ENCODE measurements around the gene F8A2. TPM values are rescaled to one million over a fixed set of nuclear protein-coding genes. Genes with fewer than 3 reads are reported as not detected.
"Not testable (repeated sequence)": the region's sequence is repeated elsewhere in the genome, so short reads cannot be mapped to it uniquely, and the experiment has no call there.

The F8A2 gene
- polyA plus RNA-seq, 1 of the 3 experiments (the other 2 are of a cell fraction): not detected

DNA sequence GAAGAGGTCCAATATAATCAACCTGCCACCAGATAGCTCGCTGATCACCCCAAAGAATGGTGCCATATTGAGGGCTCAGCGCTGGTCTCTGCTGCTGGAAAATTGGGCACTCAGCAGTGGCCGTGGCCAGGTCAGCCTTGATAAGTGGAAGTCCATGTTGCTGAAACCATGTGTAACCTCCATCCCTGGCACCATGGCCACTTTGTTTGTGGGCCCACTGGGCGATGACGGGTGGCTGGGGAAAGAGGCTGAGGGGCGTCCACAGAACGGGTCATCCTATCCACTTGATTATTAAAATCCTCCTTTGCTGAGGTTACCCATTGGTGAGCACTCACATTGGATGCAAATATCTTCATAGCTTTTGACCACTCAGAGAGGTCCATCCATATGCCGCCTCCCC, 7.7 kb downstream of the F8A2 start:
- no peaks in the 10 kb centered on the region for H3K4me1 ChIP-seq (ENCODE audit: control insufficient read depth in 1 of 2, insufficient read depth in 2 of 2, low read depth in 1 of 2, low read length in 1 of 2)
- CTCF ChIA-PET: no interaction called here
- H3K4me2 ChIP-seq: no peak overlapping the region
- no peak overlapping the region for H3K27ac ChIP-seq (ENCODE audit: low read depth in 2 of 2, low read length in 1 of 2)
- no peaks in the 10 kb centered on the region; the same call in 1 of the 2 replicates for H3K79me2 ChIP-seq (ENCODE audit: insufficient read depth)
- H3K36me3 ChIP-seq (replicated peaks in 1 of 2; ENCODE audit: control insufficient read depth in 1 of 2, insufficient read depth in 2 of 2, low read length in 1 of 2): no peaks in the 10 kb centered on the region
- TF ChIP-seq REST (IDR thresholded peaks at IDR 0.05; ENCODE audit: low read depth, low read length) (no peak), CHD2 (IDR thresholded peaks at IDR 0.05; ENCODE audit: low read length, partially characterized antibody) (no peak), MAX (IDR thresholded peaks at IDR 0.05; ENCODE audit: low read depth) (no peak)
- H3K9me2 ChIP-seq: no peaks in the 10 kb centered on the region
- H3K27me3 ChIP-seq (ENCODE audit: insufficient read depth): no peaks in the 10 kb centered on the region
- POLR2A ChIA-PET: no interaction called here
- H2AFZ ChIP-seq (ENCODE audit: low read depth): no peak overlapping the region
- no peaks in the 10 kb centered on the region for H3K9me3 ChIP-seq
- H3K4me3 ChIP-seq (ENCODE audit: low read depth in 2 of 2, low read length in 1 of 2): no peak overlapping the region
- 60% methylated on average over 7 of the region's 8 CpGs for WGBS (ENCODE audit: low lambda C conversion rate)
- no peaks in the 10 kb centered on the region for H4K20me1 ChIP-seq (ENCODE audit: insufficient read depth)
- H3K9ac ChIP-seq: no peak overlapping the region
- no peaks in the 10 kb centered on the region for H3F3A ChIP-seq (replicated peaks; ENCODE audit: insufficient read depth)
- no peak for DNase-seq

DNA sequence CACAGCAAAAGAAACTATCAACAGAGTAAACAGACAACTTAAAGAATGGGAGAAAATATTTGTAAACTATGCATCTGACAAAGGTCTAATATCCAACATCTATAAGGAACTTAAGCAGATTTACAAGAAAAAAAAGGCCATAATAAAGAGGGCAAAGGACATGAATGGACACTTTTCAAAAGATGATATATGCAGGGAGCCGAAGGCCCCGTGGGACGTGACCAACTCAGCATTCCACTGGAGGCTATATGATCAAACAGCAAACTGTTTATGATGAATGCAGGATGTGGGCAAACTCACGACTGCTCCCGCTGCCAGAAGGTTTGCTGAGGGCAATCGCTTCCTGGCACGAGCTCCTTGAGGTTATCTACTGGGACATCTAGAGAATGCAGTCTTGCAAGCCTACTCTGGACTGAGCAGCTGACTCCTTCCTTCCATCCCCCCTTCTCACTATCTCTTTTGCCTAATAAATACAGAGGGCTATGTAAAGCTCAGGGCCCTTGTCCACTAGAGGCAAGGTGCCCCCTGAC, 12.9 kb downstream of the F8A2 start:
- CTCF ChIA-PET; H3F3A ChIP-seq (replicated peaks; ENCODE audit: insufficient read depth); POLR2A ChIA-PET; H3K79me2 ChIP-seq (ENCODE audit: insufficient read depth); H3K9ac ChIP-seq; DNase-seq; H3K4me3 ChIP-seq (ENCODE audit: low read depth in 2 of 2, low read length in 1 of 2); H3K27ac ChIP-seq (ENCODE audit: low read depth in 2 of 2, low read length in 1 of 2); H3K4me2 ChIP-seq; H4K20me1 ChIP-seq (ENCODE audit: insufficient read depth); H3K36me3 ChIP-seq (replicated peaks in 1 of 2; ENCODE audit: control insufficient read depth in 1 of 2, insufficient read depth in 2 of 2, low read length in 1 of 2); H3K9me2 ChIP-seq; H3K27me3 ChIP-seq (ENCODE audit: insufficient read depth); H3K9me3 ChIP-seq; H2AFZ ChIP-seq (ENCODE audit: low read depth); H3K4me1 ChIP-seq (ENCODE audit: control insufficient read depth in 1 of 2, insufficient read depth in 2 of 2, low read depth in 1 of 2, low read length in 1 of 2): not testable (repeated sequence)
- 37% methylated on average over 3 of the region's 7 CpGs for WGBS (ENCODE audit: low lambda C conversion rate)

- Histone ChIP-seq H3K4me2 (no peak overlapping the region), H3K9me3 (no peaks in the 10 kb centered on the region), H3F3A (replicated peaks; ENCODE audit: insufficient read depth) (no peaks in the 10 kb centered on the region), H3K9ac (no peak overlapping the region), H3K4me1 (ENCODE audit: control insufficient read depth in 1 of 2, insufficient read depth in 2 of 2, low read depth in 1 of 2, low read length in 1 of 2) (no peaks in the 10 kb centered on the region), H3K4me3 (ENCODE audit: low read depth in 2 of 2, low read length in 1 of 2) (no peak overlapping the region), H2AFZ (ENCODE audit: low read depth) (no peak overlapping the region), H3K79me2 (ENCODE audit: insufficient read depth) (no peaks in the 10 kb centered on the region), H3K27ac (ENCODE audit: low read depth in 2 of 2, low read length in 1 of 2) (no peak overlapping the region), H3K27me3 (ENCODE audit: insufficient read depth) (no peaks in the 10 kb centered on the region), H3K36me3 (replicated peaks in 1 of 2; ENCODE audit: control insufficient read depth in 1 of 2, insufficient read depth in 2 of 2, low read length in 1 of 2) (no peaks in the 10 kb centered on the region), H4K20me1 (ENCODE audit: insufficient read depth) (no peaks in the 10 kb centered on the region), H3K9me2 (no peaks in the 10 kb centered on the region)
- WGBS (ENCODE audit: low lambda C conversion rate): 9% methylated on average over 2 of the region's 2 CpGs
- ChIA-PET POLR2A (no interaction called here), CTCF (no interaction called here)
- DNase-seq: no peak
- no peak for TF ChIP-seq CHD2 (IDR thresholded peaks at IDR 0.05; ENCODE audit: low read length, partially characterized antibody)
- no peak for TF ChIP-seq YY1 (IDR thresholded peaks at IDR 0.05; ENCODE audit: low read depth)
- no peak for TF ChIP-seq TAF1 (IDR thresholded peaks at IDR 0.05; ENCODE audit: borderline replicate concordance, low read depth, low read length)
- no peak for TF ChIP-seq FOXJ3 (CRISPR knock-in tag; IDR thresholded peaks at IDR 0.05)
- TF ChIP-seq RAD21 (IDR thresholded peaks at IDR 0.05; ENCODE audit: low read length): no peak
- no peak for TF ChIP-seq MXI1 (IDR thresholded peaks at IDR 0.05; ENCODE audit: low read depth, low read length)
- no peak for TF ChIP-seq RCOR1 (IDR thresholded peaks at IDR 0.05; ENCODE audit: low read length)
- TF ChIP-seq POLR2AphosphoS5 (IDR thresholded peaks at IDR 0.05; ENCODE audit: low read depth, low read length): no peak
- TF ChIP-seq TEAD4 (IDR thresholded peaks at IDR 0.05; ENCODE audit: borderline replicate concordance, insufficient read depth): no peak
- no peak for TF ChIP-seq TCF12 (IDR thresholded peaks at IDR 0.05)
- TF ChIP-seq, protein P1, sequence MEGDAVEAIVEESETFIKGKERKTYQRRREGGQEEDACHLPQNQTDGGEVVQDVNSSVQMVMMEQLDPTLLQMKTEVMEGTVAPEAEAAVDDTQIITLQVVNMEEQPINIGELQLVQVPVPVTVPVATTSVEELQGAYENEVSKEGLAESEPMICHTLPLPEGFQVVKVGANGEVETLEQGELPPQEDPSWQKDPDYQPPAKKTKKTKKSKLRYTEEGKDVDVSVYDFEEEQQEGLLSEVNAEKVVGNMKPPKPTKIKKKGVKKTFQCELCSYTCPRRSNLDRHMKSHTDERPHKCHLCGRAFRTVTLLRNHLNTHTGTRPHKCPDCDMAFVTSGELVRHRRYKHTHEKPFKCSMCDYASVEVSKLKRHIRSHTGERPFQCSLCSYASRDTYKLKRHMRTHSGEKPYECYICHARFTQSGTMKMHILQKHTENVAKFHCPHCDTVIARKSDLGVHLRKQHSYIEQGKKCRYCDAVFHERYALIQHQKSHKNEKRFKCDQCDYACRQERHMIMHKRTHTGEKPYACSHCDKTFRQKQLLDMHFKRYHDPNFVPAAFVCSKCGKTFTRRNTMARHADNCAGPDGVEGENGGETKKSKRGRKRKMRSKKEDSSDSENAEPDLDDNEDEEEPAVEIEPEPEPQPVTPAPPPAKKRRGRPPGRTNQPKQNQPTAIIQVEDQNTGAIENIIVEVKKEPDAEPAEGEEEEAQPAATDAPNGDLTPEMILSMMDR (IDR thresholded peaks at IDR 0.05): no peak
- TF ChIP-seq, protein P2, sequence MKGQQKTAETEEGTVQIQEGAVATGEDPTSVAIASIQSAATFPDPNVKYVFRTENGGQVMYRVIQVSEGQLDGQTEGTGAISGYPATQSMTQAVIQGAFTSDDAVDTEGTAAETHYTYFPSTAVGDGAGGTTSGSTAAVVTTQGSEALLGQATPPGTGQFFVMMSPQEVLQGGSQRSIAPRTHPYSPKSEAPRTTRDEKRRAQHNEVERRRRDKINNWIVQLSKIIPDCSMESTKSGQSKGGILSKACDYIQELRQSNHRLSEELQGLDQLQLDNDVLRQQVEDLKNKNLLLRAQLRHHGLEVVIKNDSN (IDR thresholded peaks at IDR 0.05; ENCODE audit: borderline replicate concordance, low read depth): no peak
- TF ChIP-seq FOSL2 (IDR thresholded peaks at IDR 0.05; ENCODE audit: borderline replicate concordance, low read depth): no peak
- TF ChIP-seq SMC3 (IDR thresholded peaks at IDR 0.05; ENCODE audit: low read depth, low read length): no peak
Observed at GRCh38 chrX:155406429-155406828, 24.5 kb downstream of the F8A2 start.
